Measurements from ENCODE around the gene CTTN. TPM values are rescaled to one million over a fixed set of nuclear protein-coding genes. Genes with fewer than 3 reads are reported as not detected.

Gene CTTN
- total and polyA plus RNA-seq, 10 of the 15 experiments (the other 5 are each of a cell fraction or from before 2014, with no cell fraction given): 1.1 to 37.8 (median 11.8) TPM

- H4K20me1 ChIP-seq (ENCODE audit: control insufficient read depth, insufficient read depth): no peaks in the 10 kb centered on the region
Observed at GRCh38 chr11:70372076-70372475, 26.3 kb upstream of the CTTN start.

More at GRCh38 chr11:70372076-70372475, 26.3 kb upstream of the CTTN start:
- H3K36me3 ChIP-seq (ENCODE audit: control insufficient read depth in 2 of 2, insufficient read depth in 2 of 2, low read length in 1 of 2): peaks cover 3 to 9% of the 10 kb centered on the region in 2 experiments; a peak in 3 of 4 replicates
- H2AFZ ChIP-seq (ENCODE audit: control insufficient read depth, low read depth, low read length): no peak overlapping the region
- H3K4me2 ChIP-seq (ENCODE audit: control insufficient read depth, insufficient read depth): no peak overlapping the region
- H3K4me1 ChIP-seq (ENCODE audit: control insufficient read depth, insufficient read depth, low read length): no peaks in the 10 kb centered on the region
- H3K9me3 ChIP-seq (replicated peaks; ENCODE audit: control insufficient read depth, insufficient read depth, low read length): no peaks in the 10 kb centered on the region
- SMC1A ChIA-PET (ENCODE audit: uncharacterized antibody, unreplicated experiment): no interaction called here
- DNase-seq (ENCODE audit: low read depth, low spot score) (no peak), ATAC-seq (no peak), FAIRE-seq (no peak)
- RAD21 ChIA-PET (ENCODE audit: unreplicated experiment): no interaction called here
- POLR2A ChIA-PET: no interaction called here
- BruUV-seq (replicated peaks): no TSS peak
- TF ChIP-seq CREM (IDR thresholded peaks at IDR 0.05; ENCODE audit: low read depth): no peak
- no peak for TF ChIP-seq RAD21 (IDR thresholded peaks at IDR 0.05; ENCODE audit: insufficient read depth, low read depth, low read length)
- no peak for TF ChIP-seq POLR2AphosphoS5 (IDR thresholded peaks at IDR 0.05; ENCODE audit: low read length)
- TF ChIP-seq SPI1 (IDR thresholded peaks at IDR 0.05; ENCODE audit: borderline replicate concordance, insufficient read depth, low read depth, low read length): no peak
- no peak for TF ChIP-seq SMC3 (IDR thresholded peaks at IDR 0.05; ENCODE audit: borderline replicate concordance, low read length)
- TF ChIP-seq HDGF (IDR thresholded peaks at IDR 0.05): no peak
- TF ChIP-seq JUND (IDR thresholded peaks at IDR 0.05; ENCODE audit: low read depth, low read length): no peak
- TF ChIP-seq NBN (IDR thresholded peaks at IDR 0.05): no peak
- TF ChIP-seq SMARCA5 (IDR thresholded peaks at IDR 0.05): no peak
- TF ChIP-seq NFIC (IDR thresholded peaks at IDR 0.05; ENCODE audit: low read depth, low read length): no peak
- no peak for TF ChIP-seq IKZF1 (conservative IDR thresholded peaks at IDR 0.05)
- TF ChIP-seq CEBPB (IDR thresholded peaks at IDR 0.05; ENCODE audit: borderline replicate concordance in 1 of 2, low read depth in 2 of 2, low read length in 2 of 2): no peak
- TF ChIP-seq RELB (IDR thresholded peaks at IDR 0.05; ENCODE audit: low read depth): no peak
- TF ChIP-seq MTA2 (IDR thresholded peaks at IDR 0.05; ENCODE audit: low read depth): no peak
- no peak for TF ChIP-seq TCF12 (IDR thresholded peaks at IDR 0.05; ENCODE audit: low read depth, low read length)
- TF ChIP-seq SUZ12 (IDR thresholded peaks at IDR 0.05; ENCODE audit: unreplicated experiment): no peak
- TF ChIP-seq PBX3 (IDR thresholded peaks at IDR 0.05; ENCODE audit: insufficient replicate concordance, low read depth, low read length): no peak
- H3K9ac ChIP-seq (ENCODE audit: control insufficient read depth, insufficient read depth, low read length): no peak overlapping the region
- H3K27ac ChIP-seq (ENCODE audit: control insufficient read depth, insufficient read depth): no peak overlapping the region
- H3K79me2 ChIP-seq (ENCODE audit: control insufficient read depth, insufficient read depth, low read length): no peaks in the 10 kb centered on the region
- WGBS (ENCODE audit: insufficient coverage, insufficient replicate concordance, low lambda C conversion rate, missing lambda C conversion rate): 98% methylated on average over 8 of the region's 8 CpGs
- in situ Hi-C loops (cut with MboI): no loop called here
- intact Hi-C loops (cut with micrococcal nuclease; ENCODE audit: unreplicated experiment): no loop called here
- CTCF ChIA-PET: no interaction called here
- H3K27me3 ChIP-seq (replicated peaks in 1 of 2; ENCODE audit: control insufficient read depth in 2 of 2, insufficient read depth in 2 of 2, low read length in 1 of 2): no peaks in the 10 kb centered on the region
- no peak overlapping the region for H3K4me3 ChIP-seq
